ENCODE measurements around the gene MRPL24.
A peak's percentile ranks its signal among the peaks of the same experiment; 100 is the strongest.
"Not testable (repeated sequence)": the region's sequence is repeated elsewhere in the genome, so short reads cannot be mapped to it uniquely, and the experiment has no call there.

The MRPL24 gene

DNA sequence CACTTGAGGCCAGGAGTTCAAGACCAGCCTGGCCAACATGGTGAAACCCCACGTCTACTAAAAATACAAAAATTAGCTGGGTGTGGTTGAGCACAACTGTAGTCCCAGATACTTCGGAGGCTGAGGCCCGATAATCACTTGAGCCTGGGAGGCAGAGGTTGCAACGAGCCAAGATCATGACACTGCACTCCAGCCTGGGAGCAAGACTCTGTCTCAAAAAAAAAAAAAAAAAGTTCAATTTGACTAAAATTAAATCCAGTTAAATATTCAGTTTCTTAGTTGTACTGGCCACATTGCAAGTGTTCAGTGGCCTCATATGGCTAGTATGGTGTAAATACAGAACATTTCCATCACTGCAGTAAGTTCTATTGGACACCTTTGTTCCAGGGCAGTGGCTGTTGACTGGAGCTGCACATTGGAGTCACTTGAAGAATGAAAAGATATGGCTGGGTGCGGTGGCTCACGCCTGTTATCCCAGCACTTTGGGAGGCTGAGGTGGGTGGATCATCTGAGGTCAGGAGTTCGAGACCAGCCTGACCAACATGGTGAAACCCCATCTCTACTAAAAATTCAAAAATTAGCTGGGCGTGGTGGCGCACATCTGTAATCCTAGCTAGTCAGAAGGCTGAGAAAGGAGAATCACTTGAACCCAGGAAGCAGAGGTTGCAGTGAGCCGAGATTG is 16.8 kb upstream of the MRPL24 start:
- not testable (repeated sequence) for DNase-seq

- DNase-seq = no peak
Observed at GRCh38 chr1:156756355-156756754, 15.5 kb upstream of the MRPL24 start.

GRCh38 chr1:156755527-156755950 is 14.7 kb upstream of the MRPL24 start:
- no peak for DNase-seq

DNA sequence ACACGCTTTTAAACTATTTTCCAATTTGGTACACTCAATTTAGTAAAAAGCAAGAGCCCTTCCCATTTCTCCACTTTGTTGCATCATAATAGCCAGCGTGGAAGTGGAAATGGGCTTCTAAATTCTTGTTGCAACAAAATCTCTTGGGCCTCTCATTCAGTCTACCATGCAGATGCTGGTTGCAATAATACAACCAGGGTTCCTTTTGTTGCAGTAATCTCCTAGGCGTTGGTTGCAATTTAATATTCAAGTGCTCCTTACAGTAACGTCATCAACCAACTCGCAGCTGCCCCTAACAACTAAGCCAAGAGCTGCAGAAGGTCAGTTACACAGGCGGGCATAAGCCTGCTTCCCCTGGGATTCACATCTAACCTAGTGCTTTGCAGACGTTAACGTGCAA is 13.3 kb upstream of the MRPL24 start:
- peak; percentile 6 for DNase-seq

DNA sequence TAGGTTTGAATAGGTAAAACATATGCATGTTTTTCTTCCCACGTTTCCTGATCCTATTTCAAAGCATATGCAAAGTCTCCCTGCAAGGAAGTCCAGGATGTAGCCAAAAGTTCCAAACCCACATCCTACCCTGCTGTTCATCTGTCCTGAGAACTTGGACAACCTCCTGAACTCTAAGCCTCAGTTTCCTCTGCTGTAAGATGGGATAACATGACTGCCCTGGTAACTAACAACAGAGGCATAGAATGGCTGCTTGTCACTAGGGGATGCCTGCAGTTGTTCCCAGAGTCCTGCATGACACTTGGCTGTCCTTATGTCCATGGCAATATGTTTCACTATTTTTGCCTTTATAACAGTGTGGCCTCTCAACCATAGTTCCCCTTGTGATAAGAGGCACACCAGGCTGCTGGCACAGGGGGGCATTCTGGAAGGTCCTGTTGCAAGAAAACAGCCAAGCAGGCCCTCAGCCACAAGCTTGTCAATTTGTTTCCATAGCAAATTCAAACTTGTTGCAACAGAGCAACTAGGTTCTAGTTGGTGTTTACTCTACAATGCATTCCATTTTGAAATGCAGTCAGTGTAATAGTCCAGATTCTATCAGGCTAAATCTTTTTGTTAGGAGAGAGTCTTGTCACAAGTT is 12.1 kb upstream of the MRPL24 start:
- DNase-seq = no peak

- DNase-seq = peak; percentile 92
Observed at GRCh38 chr1:156751757-156752481, 11.0 kb upstream of the MRPL24 start.

DNA sequence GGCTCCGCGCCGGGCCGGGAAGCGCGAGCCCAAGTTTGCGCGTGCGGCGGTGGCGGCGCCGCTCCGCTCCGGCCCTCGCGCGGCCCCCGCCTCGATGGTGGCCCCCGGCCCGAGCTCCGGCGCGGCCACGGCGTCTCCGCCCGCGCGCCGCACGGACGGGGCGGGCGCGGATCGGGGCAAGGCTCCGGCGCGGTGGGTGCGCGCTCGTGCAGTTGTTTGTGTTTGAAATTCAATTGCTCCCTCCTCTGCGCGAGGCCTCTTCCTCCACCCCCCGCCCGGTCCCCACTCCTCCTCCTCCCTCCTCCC is 10.5 kb upstream of the MRPL24 start, which contains the start of gene HDGF:
Gene HDGF (minus strand): TSS at position 225 of the 306 bp plus-strand sequence. CDS start 246 bp downstream, outside the sequence.
- no peak for DNase-seq

- no peak for DNase-seq
Observed at GRCh38 chr1:156750711-156751450, 10.0 kb upstream of the MRPL24 start.

GRCh38 chr1:156750191-156750672 is 9.3 kb upstream of the MRPL24 start:
- DNase-seq = no peak

GRCh38 chr1:156749419-156750118 is 8.7 kb upstream of the MRPL24 start:
- DNase-seq = no peak

GRCh38 chr1:156748670-156749418 is 8.0 kb upstream of the MRPL24 start:
- no peak for DNase-seq

- DNase-seq = no peak
Observed at GRCh38 chr1:156747742-156748669, 7.1 kb upstream of the MRPL24 start.

DNA sequence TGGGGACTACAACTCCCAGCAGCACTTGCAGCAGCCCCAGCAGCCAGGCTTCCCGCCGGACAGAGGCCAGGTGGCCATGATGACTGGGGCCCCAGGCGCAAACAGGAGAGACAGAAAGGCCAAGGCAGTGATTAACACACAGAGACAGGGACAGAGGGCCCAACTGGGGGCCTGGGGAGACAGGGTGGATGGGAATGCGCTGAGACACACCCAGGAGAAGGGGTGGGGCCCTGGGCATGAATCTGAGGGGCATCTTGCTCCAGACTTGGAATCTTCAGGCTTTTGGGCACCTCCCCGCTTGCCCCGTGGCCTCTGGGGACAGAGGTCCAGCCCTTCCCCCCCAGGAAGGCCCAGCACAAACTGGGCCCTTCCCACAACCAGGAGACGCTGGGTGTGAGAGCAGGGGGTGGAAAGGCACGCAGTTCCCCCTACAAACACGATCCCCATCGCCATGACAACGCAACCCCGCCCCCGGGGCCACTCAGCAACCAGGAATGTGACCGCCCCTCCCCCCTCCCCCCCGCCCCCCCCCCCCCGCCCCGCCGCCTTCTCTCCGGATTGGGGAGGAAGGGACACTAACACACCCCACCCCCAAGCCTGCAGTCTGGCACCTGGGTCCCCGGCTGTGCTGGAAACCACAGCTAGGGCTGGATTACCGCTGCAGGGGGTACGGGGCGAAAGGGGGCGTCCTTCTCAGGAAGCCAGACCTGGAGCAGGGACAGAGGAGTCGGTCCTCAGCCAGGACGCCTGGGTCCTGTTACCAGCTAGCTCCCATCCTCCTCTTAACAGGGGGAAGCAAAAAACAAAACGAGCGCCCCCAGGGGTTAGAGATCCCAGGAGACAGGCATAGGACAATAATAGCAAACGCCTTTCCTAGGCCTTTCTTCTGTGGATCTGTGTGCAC is 6.1 kb upstream of the MRPL24 start:
- DNase-seq = peak; percentile 50

GRCh38 chr1:156746406-156746727 is 5.5 kb upstream of the MRPL24 start:
- no peak for DNase-seq

GRCh38 chr1:156745881-156746280 is 5.0 kb upstream of the MRPL24 start:
- DNase-seq = no peak

DNA sequence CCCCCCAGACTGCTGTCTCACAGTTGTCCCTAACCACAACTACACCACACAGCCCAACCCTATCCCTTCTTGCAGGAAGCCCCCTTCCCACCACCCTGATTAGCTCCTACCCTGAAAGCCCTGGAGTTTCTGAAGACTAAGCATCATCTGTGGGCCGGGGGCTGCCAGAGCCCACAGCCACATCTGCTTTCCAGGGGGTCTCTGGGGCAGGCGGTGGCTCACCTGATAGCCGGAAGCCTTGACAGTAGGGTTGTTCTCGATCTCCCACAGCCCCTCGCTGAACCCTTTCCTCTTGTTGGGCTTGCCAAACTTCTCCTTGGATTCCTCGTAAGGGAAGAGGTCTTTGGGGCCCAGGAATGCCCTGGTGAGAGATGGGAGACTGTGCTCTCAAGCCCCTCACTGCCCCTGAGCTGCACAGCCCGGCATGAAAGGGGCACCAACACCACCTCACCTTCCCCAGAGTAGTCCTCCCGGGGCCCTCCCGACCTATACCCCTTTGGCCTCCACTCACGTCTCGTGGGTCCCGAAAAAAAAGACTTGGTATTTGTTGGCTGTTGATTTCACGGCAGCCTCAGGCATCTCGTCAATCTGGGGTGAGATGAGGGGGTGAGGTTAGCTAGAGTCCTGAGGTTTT is 4.0 kb upstream of the MRPL24 start:
- DNase-seq = no peak

DNA sequence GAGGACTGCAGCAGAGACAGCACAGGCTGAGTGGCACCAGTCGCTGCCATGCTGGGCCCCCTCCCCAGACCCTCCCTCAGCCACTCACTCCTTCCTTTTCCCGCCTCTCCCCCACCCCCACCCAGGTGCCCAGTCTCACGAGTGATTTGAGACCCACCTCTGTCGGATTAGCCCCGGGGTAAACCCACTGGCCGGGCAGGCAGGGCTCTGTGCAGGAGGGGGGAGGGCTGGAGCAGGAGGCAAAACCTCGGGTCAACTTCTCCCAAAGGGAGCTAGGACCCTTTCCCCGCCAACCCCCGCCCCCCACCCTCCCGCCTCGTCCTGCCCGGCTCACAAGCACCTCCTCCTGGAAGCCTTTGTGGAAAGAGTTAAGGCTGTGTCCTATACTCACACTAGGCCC is 3.5 kb upstream of the MRPL24 start:
- no peak for DNase-seq

- DNase-seq = no peak
Observed at GRCh38 chr1:156743367-156744302, 2.7 kb upstream of the MRPL24 start.
